Psoas muscle (tissue), 8 donors: ENCODE measurements around the gene NUP43. TPM values are rescaled to one million over a fixed set of nuclear protein-coding genes. Genes with fewer than 3 reads are reported as not detected.
"Not testable (repeated sequence)": the region's sequence is repeated elsewhere in the genome, so short reads cannot be mapped to it uniquely, and the experiment has no call there.

Experiments
- ATAC-seq, 4 donors: fragments of 200-7000 bp; cut with Tn5 transposase; one replicate each; pipeline ENCODE4 v1.9.1; 2020; ENCODE audit warnings: moderate library complexity in 3 of 4, mild to moderate bottlenecking in 2 of 4
- DNase-seq, 2 donors: peaks; one replicate each; pipeline ENCODE4 v3.0.0-alpha.2; 2020
- H3K27ac ChIP-seq: fragments of 200-600 bp; one replicate; pipeline ENCODE4 v1.8.0; 2022
- H3K27me3 ChIP-seq, 3 donors: fragments of 200-600 bp in 1 of 3; one replicate each; pipeline versions ENCODE4 v1.6.1 to v1.8.0; 2013 to 2022; ENCODE audit warnings: low read length in 2 of 3, mild to moderate bottlenecking in 2 of 3, moderate library complexity in 1 of 3; ENCODE audit not compliant: insufficient read depth in 3 of 3
- H3K36me3 ChIP-seq, 2 donors: fragments of 200-600 bp in 1 of 2; one replicate each; pipeline versions ENCODE4 v1.6.1 to v1.8.0; 2013 to 2022; ENCODE audit warnings: low read depth in 1 of 2, mild to moderate bottlenecking in 1 of 2, moderate library complexity in 1 of 2; ENCODE audit not compliant: insufficient read depth in 1 of 2
- H3K4me1 ChIP-seq: fragments of 200-600 bp; one replicate; pipeline ENCODE4 v1.8.0; 2022
- H3K4me3 ChIP-seq: fragments of 200-600 bp; one replicate; pipeline ENCODE4 v1.8.0; 2022; ENCODE audit warnings: mild to moderate bottlenecking
- H3K9me3 ChIP-seq: fragments of 200-600 bp; one replicate; pipeline ENCODE4 v1.8.0; 2022
- CTCF ChIP-seq: fragments of 200-600 bp; IDR thresholded peaks from one replicate; pipeline ENCODE4 v1.8.0; 2022; ENCODE audit warnings: antibody characterized with exemption
- WGBS, 3 donors: extraction: QIAGEN DNeasy Blood & Tissue Kit; methylation state at CpG; one replicate each; pipeline versions ENCODE4 v1.1.6 to v1.1.7; 2013; 5-methylcytosine and 5-hydroxymethylcytosine counted together
- intact Hi-C, 2 donors: fragments of 100-400 bp; cut with DNase I; formaldehyde crosslinking; loops; one replicate each; pipeline versions ENCODE4 v1.11.0 to v1.14.2; 2022
- polyA plus RNA-seq, 3 donors: library from polyadenylated mRNA; stranded (reverse); fragments of 200-250 nt; gene quantifications; one replicate each; pipeline ENCODE4 v1.2.3, GENCODE V29; 2013
- total RNA-seq, 4 donors: library from RNA; stranded (reverse); fragmentation: NEBNext Ultra II Directional in 2 of 4; extraction: Animal tissue kit (Norgen Biotek cat#: 25700) in 2 of 4; gene quantifications; one replicate each; pipeline versions ENCODE4 v1.2.1 to v1.2.4, GENCODE V29; 2021 to 2023
- donor health status: healthy with polysubstance abuse.
- donor health status: DM: no; HTN: no; CAD: no; lungs with moderate emphysema.
- donor health status: Bipolar disorder and iron deficiency.
- donor health status: healthy.
- donor health status: DM: yes; HTN: yes; CAD: no.
- donor health status: DM: no; HTN: no; CAD: no.
- donor health status: DM: no; HTN: no; CAD: no.
- donor health status: DM: yes; HTN: yes; CAD: no.

The NUP43 gene
- total and polyA plus RNA-seq, 7 donors: 7.3 to 26.8 (median 17.4) TPM

- Histone ChIP-seq H3K27me3 (no peaks in the 10 kb centered on the region), H3K4me1 (peaks cover 7% of the 10 kb centered on the region), H3K9me3 (no peaks in the 10 kb centered on the region), H3K27ac (no peak overlapping the region), H3K36me3 (peaks cover 0 to 68% of the 10 kb centered on the region in 2 donors), H3K4me3 (no peak overlapping the region)
- DNase-seq (no peak), ATAC-seq (no peak)
- no peak for TF ChIP-seq CTCF
- 91 to 97% (median 96%) methylated on average over 2 of the region's 2 CpGs for WGBS, 3 donors
- intact Hi-C loops: no loop called here
Measured at GRCh38 chr6:149691201-149691600, 55.1 kb downstream of the NUP43 start.

GRCh38 chr6:149686230-149686629, 60.1 kb downstream of the NUP43 start:
- ATAC-seq: peak in 3 of 4 donors; percentile 54 to 69 (median 67)
- WGBS, 3 donors: 34 to 78% (median 38%) methylated on average over 7 of the region's 7 CpGs
- no peaks in the 10 kb centered on the region for H3K9me3 ChIP-seq
- no peak overlapping the region for H3K4me3 ChIP-seq
- no peak for TF ChIP-seq CTCF
- peak overlapping the region; percentile 90 for H3K27ac ChIP-seq
- H3K4me1 ChIP-seq: peaks cover 29% of the 10 kb centered on the region
- H3K36me3 ChIP-seq: peaks cover 0 to 38% of the 10 kb centered on the region in 2 donors
- H3K27me3 ChIP-seq: no peaks in the 10 kb centered on the region
- DNase-seq: no peak
- intact Hi-C loops: no loop called here

GRCh38 chr6:149683256-149683859, 63.0 kb downstream of the NUP43 start:
- DNase-seq (no peak), ATAC-seq (peak; percentile 94 to 96 (median 96))
- Histone ChIP-seq H3K27ac (peak overlapping the region; percentile 90), H3K27me3 (no peaks in the 10 kb centered on the region), H3K36me3 (peaks cover 0 to 25% of the 10 kb centered on the region in 2 donors), H3K4me1 (peaks cover 44% of the 10 kb centered on the region), H3K9me3 (no peaks in the 10 kb centered on the region), H3K4me3 (peak overlapping the region; percentile 42)
- WGBS, 3 donors: 32 to 59% (median 40%) methylated on average over 4 of the region's 4 CpGs
- no peak for TF ChIP-seq CTCF
- intact Hi-C loops: loop anchor here in 1 of 2 donors (5.0 kb wide), 1 partner anchor 36 kb away; the partner anchor contains the start of gene KATNA1

GRCh38 chr6:149681845-149682244, 64.5 kb downstream of the NUP43 start:
- not testable (repeated sequence) for H3K27me3 ChIP-seq, ATAC-seq, H3K9me3 ChIP-seq, DNase-seq, H3K4me3 ChIP-seq
- peaks cover 0 to 32% of the 10 kb centered on the region in 2 donors for H3K36me3 ChIP-seq
- 91 to 98% (median 92%) methylated on average over 14 of the region's 14 CpGs for WGBS, 3 donors
- intact Hi-C loops: loop anchor here in 1 of 2 donors (5.0 kb wide), 1 partner anchor 35 kb away; the partner anchor contains the start of gene KATNA1
- H3K4me1 ChIP-seq: peaks cover 44% of the 10 kb centered on the region
- H3K27ac ChIP-seq: peak overlapping the region; percentile 90

GRCh38 chr6:149681209-149681608, 65.1 kb downstream of the NUP43 start:
- no peaks in the 10 kb centered on the region for H3K9me3 ChIP-seq
- ATAC-seq (no peak), DNase-seq (no peak)
- TF ChIP-seq CTCF: no peak
- no peak overlapping the region for H3K4me3 ChIP-seq
- peaks cover 37% of the 10 kb centered on the region for H3K4me1 ChIP-seq
- peaks cover 0 to 38% of the 10 kb centered on the region in 2 donors for H3K36me3 ChIP-seq
- intact Hi-C loops: loop anchor here in 1 of 2 donors (5.0 kb wide), 1 partner anchor 34 kb away; the partner anchor contains the start of gene KATNA1
- no peaks in the 10 kb centered on the region for H3K27me3 ChIP-seq
- peak overlapping the region; percentile 90 for H3K27ac ChIP-seq
